ENCODE measurements around the gene MRPL47.
A peak's percentile ranks its signal among the peaks of the same experiment; 100 is the strongest.
"Not testable (repeated sequence)": the region's sequence is repeated elsewhere in the genome, so short reads cannot be mapped to it uniquely, and the experiment has no call there.

Gene MRPL47

DNA sequence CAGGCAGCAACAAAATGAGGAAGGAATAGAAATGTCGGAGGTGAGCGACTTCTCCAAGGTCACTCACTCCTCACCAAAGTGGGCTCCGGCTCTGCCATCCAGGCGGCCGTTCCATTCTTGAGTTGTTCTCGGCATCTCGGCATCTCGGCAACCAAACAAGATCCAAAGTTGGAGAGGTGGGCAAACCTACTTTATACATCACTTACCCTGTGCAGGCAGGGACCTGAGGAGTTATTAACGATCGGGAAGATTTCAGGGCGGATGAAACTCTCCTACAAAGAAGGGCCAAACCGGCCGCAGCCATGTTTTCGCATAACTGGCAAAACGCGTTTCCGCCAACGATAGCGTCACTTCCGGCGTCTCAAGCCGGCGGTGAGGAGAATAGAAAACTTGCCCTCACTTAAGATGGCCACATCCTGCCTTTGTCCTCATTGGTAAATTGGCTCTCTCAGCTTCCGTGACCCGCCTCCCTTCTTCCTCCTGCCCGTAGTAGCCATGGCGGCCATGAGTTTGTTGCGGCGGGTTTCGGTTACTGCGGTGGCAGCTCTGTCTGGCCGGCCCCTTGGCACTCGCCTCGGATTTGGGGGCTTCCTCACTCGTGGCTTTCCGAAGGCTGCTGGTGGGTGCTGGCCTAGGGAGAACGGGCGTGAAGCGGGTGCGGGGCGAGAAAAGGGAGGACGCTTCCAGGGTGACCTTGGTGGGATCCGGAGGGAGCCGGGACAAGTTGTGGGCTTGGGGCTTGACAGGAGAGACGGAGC, at the start of gene MRPL47, which contains the start of gene NDUFB5:
TSS of gene MRPL47 (minus strand) at position 318 of the 758 bp plus-strand sequence. CDS start at position 304, 14 bp downstream.
TSS of gene NDUFB5 (plus strand) at position 474 of the 758 bp plus-strand sequence. CDS start at position 496, 22 bp downstream.
- DNase-seq: peak; percentile 92

DNA sequence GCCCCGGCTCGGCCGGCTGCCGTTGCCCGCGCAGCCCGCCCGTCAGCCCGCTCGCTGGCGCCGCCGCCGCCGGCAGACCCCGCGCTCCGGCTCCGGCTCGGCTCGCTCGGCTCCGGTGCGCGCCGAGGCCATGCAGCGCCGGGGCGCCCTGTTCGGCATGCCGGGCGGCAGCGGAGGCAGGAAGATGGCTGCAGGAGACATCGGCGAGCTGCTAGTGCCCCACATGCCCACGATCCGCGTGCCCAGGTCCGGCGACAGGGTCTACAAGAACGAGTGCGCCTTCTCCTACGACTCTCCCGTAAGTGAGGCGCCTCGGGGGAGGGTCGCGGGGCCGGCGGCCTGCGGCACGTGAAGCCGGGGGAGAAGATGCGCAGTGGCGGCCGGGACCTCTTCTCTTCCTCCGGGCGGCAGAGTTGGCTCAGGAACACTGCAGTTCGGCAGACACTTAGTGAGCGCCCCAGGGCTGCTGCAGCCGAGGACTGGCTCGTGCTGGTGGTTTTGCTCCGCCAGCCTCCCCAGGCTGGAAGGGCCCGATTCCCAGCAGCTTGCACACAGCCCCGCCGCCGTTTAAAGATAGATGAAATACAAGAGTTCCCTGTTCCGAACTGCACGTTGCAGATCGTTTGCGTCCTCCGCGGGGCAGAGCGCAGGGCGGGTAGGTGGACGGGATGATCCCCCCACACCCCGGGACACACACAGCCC, 48.8 kb upstream of the MRPL47 start:
- peak; percentile 76 to 81 for DNase-seq

DNA sequence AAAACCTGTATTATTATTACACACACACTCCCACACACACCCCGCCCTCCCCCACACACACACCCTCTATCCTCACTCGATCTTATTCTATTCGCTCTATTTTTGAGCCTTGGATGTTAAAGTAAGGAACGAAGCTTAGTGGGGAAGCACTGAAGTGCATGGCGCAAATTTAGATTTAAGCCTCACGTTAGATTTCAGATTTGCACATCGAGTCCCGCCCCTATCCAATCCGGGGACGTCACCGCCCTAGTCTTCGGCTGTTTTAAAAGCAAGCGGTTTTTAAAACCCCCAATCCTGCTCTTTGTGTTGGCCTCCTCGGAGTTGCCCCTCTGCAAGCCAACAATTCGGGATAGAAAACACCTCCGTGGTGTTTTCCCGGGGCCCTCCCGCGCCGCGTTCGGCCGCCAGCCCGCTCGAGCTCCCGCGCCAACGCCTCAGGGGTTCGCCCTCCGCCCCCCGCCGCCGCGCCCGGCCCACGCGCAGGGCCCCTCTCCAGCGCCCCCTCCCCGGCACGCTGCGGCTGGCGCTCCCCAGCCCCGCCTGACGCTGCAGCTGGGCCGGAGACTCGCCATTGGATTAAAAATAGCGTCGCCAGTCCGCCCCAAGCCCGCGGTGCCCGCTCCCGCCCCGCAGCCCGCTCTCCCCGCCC, 48.1 kb upstream of the MRPL47 start, which contains the start of gene USP13:
TSS of gene USP13 (plus strand) at position 594 of the 649 bp plus-strand sequence. CDS start 186 bp downstream, outside the sequence.
- peak; percentile 69 to 72 for DNase-seq

DNA sequence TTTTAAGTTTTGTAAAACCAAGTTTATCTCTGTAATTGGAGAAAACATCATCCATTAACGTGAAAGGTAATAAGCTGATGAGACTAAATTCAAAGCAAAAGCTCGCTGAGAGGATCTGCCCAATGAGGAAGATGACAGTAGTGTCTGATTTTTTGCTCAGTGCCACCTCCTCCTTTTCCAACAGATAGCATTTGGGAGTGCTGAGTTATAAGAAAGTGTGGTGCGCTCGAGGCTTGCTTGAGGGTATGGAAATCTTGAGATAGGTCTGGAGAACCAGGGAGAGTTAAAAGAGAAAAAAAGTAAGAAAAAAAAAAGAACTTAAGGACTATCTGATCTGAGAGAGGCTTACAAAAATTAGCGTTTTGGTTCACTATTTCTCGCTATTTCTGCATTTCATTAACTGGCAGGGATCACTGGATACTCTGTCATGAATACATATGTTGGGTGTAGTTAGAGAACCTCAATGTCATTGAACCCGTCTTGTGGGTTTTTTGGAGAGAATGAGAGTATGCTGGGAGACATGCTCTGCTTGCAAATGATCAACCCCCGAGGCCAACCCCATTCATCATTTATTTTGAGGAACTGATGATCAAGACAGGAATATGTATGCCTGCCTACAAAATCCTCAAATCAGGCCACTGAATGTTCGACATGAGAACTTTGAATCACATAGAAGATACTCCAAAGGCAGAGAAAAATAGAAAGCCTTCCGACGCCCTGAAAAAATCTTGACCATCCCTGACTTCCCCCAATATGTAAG, 47.4 kb upstream of the MRPL47 start:
- no peak for DNase-seq

DNA sequence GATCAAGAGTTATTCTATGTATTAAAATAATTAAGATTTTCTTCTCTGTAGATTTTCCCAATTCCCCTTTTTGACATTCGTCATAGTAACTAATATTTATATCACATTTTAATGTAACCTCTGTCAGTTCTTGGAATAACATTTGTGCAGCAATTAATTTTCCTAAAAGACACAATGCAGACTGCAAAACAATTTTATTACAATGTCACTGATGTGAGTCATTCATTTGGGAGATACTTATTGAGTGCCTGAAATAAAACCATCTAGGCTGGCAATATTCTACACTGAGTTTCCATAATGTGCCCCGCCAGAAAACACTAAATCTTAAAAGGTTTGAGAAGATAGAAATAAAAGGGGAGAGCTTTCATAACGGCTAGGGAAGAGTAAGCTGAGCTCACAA, 41.7 kb upstream of the MRPL47 start:
- no peak for DNase-seq

DNA sequence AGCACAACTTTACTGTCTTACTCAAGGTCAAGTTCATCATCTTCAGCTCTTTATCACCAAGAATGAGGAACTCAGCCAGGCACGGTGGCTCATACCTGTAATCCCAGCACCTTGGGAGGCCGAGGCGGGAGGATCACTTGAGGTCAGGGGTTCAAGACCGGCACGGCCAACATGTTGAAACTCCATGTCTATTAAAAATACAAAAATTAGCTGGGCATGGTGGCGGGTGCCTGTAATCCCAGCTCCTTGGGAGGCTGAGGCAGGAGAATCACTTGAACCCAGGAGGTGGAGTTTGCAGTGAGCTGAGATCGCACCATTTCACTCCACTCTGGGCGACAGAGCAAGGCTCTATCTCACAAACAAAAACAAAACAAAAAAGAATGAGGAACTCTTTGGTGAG, 39.4 kb upstream of the MRPL47 start:
- not testable (repeated sequence) for DNase-seq

DNA sequence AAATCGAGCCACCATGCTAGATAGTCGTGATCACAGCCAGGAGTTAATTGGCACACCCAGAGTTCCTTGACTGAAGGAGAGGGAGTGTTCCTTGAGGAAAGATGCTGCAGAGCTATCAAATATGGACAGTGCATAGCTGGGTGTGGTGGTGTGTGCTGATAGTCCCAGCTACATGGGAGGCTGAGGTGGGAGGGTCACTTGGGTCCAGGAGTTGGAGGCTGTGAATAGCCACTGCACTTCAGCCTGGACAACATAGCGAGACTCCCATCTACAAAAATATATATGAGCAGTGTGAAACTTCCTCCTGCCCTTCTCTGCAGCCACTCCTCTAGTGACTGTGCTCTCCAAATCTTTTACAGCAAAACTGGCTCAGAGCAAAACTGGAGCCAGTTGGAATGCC, 38.4 kb upstream of the MRPL47 start:
- no peak for DNase-seq

DNA sequence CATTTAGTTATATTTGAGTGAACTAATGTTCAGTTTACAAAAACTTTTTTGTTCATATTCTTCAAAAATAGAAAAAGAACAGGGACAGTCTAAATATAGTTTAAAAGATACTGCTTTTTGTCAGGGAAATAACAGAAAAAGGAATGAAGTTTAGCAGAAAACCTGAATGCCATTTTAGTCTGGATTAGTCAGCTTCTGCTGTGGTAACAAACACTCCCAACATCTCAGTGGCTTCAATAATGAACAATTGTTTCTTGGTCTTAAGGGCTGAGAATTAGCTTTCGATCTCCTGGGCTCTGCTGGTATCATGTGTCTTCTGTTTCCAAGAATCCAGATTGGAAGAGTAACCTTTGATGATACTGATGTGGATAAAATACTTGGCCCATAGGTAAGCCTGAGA, 36.0 kb upstream of the MRPL47 start:
- DNase-seq: no peak

DNA sequence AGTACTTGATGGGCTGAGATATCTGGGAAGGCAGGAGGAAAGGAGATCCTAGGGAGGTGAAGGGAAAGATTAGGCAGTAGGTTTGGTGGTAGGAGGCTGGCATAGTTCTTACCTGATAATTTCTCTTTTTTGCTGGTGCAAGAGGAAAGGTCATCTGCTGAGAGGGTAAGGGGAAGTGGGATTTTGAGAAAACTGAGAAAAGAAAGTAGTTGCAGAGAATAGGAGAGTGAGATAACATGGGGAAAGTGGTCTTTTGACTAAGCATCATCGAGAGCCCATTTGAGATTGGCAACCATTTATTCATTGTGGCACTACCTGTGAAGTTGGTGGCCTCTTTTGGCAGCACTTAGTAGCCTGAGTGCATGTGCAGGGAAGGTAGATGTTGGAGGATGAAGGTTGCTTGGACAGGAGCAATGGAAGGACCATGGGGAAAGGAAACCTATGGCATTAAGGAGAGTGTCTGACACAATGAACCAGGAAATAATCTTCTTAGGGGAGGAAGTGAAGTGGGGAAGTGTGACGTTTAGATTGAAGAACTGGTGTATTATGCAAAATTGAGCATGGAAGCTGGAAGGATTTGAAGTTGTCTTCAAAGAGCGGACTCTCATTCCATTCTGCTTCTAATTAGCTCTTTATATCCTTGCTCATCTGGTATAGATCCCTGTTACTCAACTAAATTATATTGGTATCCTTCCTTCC, 26.5 kb upstream of the MRPL47 start:
- no peak for DNase-seq

DNA sequence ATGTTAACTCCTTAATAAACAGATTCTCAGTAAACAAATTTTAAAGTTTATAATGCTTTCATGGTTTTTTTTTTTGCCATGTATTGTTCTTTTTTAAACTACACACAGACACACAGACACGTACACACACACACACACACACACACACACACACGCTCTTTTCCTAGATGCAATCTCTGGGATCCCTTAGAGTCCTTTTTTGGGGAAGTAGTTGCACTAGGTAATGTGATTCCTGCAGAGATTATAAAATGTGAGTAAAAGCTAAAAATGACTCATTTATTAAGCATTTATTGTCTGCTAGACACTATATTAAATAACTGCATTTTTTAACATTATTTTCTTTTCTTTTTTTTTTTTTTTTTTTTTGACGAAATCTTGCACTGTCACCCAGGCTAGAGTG, 20.0 kb upstream of the MRPL47 start:
- no peak for DNase-seq

DNA sequence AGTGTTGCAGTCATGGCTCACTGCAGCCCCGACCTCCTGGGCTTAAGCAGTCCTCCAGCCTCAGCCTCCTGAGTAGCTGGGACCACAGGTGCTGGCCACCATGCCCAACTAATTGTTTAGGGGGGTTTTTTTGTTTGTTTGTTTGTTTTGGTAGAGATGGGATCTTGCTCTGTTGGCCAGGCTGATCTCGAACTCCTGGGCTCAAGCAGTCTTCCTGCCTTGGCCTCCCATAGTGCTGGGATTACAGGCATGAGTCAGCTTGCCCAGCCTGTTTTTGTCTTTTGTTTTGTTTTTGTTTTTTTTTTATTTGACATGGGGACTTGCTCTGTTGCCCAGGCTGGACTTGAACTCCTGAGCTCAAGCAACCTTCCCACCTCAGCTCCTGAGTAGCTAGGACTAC, 17.6 kb upstream of the MRPL47 start:
- no peak for DNase-seq

DNA sequence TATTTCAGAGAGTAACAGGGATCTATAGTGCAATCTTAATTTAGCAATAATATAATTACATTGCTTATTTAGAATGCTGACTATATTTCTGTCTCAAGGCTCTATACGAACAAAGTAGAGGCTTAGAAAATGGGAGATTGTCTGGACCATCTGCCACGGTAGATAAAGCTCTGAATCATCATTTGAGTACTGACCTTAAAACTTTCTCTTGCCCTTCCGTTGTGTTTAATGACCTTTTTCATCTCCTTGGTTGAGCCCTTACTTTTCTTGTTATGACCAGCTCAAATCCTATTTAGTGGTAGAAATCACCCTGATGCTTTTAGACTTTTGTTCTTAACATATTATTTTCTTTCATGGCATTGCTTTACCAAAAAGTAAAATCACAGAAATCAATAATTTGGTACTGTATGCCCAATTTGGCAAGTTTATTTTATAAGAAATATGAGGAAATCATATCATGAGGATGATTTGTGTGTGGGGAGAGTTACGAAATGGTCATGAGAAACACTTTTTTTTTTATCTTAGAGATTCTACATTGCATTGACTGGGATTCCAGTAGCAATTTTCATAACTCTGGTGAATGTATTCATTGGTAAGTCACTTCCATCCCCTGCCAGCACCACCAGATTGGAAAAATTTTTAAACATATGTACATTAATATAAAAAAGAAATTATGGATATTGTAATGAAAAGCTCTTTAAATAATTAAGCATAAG, 11.2 kb upstream of the MRPL47 start:
- DNase-seq: no peak

DNA sequence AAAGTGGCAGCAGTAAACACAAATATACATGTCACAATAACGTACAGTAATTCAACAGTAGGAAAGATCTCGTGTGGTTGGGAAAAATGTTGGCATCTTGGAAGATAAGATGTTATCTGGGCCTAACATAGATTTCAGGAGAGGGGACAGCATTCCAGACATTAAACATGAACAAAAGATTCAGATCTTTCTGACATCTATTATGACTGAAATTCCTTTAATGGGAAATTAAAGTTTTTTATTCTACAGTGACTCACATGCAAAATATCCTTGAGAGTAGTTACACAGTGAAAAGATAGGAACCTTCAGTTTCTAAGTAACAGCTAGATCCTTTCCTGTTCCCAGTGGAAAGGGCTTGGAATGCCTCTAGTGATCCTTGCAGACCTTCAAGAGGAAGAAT, 9.4 kb upstream of the MRPL47 start:
- no peak for DNase-seq

DNA sequence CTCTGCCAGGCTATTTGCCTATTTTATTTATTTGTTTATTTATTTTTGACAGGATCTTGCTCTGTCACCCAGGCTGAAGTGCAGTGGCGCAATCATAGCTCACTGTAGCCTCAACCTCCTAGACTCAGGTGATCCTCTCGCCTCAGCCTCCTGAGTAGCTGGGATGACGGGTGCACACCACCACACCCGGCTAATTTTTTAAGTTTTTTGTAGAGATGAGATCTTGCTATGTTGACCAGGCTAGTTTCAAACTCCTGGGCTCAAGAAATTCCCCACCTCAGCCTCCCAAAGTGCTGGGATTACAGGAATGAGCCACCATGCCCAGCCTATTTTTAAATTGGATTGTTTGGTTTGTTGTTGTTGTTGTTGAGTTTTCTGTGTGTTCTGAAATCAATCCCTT, 5.6 kb upstream of the MRPL47 start:
- DNase-seq: no peak

DNA sequence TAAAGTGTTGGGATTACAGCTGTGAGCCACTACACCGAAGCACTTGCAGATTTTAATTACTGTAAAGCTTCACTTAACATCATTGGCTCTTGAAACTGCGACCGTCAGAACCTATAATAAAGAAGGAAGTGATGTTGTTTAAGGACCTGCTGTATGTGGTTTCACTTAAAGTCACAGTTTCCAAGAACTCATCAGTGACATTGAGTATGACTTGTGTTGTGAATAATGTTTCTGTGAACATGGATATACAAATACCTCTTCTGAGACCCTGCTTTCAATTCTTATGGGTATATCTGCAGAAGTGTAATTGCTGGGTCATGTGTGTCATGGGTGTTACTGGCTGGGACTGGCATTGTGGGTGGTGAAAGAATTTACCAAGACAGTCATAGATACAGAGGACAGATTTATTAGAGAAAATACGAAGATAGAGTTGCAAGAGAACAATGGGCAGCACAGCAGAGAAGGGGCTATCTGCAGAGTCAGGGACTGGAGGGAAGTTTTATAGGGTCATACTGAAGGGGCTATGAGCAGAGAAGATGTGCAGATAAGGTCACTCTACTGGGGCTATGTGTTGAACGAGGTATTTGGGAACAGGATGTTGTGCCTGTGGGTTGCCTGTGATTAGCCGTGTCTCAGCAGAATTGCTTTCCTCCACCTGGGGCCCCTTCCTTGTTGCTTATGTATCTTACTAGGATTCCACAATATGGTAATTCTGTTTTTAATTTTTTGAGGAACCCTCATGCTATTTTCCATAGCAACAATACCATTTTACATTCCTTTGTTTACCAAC, 4.7 kb upstream of the MRPL47 start:
- DNase-seq: peak; percentile 35 to 36

DNA sequence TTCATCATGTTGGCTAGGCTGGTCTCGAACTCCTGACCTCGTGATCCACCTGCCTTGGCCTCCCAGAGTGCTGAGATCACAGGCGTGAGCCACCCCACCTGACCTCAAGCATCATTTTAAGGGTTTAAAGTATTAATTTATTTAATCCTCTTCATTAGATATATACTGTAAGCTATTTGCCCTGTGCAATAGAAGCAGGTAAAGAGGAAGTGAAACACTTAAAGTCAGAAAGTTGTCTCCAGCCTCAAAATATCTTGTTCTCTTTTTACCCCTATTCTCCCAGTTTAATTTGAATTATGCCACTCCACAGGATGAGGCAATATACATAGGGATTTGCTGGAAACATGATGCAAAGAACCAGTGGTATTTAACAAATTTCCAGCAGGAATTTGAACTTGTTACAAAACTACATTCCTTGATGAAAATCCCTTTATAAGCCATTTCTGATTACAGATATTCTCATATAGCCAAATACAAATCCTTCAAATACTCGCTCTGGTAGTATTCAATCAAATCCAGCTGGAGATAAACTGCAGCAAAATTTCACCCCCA, 2.2 kb upstream of the MRPL47 start:
- no peak for DNase-seq

DNA sequence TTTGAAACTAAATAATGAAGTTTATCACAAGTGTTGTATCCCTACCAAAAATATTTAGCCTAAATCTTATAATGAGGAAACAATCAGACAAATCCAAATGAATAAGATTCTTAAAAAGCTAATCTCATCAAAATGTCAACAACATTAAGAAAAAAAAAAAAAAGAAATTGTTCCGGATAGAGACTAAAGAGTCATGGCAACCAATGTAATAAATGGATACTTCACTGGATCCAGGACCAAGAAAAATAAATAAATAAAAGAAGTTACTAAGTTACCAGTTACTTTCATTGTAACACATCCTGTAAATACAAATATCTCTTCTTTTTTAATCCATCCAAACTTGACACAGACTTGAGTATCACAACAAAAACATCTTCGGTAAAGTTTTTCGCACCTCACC, 607 bp downstream of the MRPL47 start:
- DNase-seq: no peak

DNA sequence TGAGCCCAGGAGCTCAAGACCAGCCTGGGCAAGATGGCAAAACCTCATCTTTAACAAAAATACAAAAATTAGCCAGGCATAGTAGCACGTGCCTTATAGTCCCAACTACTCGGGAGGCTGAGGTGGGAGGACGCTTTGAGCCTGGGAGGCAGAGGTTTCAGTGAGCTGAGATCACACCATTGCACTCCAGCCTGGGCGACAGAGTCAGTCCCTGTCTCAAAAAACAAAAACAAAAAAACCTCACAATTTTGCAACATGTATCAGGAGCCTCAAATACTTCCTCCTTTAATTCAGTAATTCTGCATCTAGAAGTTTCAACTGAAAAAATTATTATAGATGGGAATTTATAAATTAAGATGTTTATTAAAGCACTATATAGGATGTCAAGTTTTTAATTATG, 1.1 kb downstream of the MRPL47 start:
- DNase-seq: no peak

DNA sequence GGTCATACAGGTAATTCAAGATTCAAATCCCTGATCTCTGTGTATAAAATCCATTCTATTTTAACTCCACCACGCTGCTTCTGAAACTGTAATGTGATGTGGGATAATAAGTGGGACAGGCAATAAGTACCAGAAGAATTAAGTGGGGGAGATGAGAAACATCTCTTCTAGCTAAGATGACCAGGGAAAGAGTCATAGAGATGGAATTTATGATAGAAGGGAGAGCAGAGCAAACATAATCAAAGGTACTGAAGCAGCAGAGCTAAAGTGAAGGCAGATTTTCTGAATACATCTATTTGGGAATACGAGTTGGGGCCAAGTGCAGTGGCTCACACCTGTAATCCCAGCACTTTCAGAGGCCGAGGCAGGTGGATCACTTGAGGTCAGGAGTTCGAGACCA, 4.9 kb downstream of the MRPL47 start:
- DNase-seq: no peak

DNA sequence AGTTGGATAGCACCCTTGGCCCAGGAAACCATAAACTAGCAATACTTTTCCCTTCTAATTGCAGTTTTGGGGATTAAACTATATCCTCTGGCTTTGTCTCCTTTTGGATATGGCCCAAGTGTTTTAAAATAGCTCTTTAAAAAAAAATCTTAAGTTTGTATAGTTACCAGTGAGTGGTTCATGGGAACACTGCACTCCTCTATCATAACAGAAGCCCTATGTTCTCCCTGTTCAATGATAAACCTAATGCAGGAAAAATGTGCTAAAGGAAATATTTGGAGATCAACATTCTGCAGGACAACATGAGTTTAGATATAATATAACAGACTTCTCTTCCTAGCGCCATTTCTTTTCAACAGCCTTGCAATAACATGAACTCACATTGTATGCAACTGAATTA, 13.1 kb downstream of the MRPL47 start:
- no peak for DNase-seq

Data from activated T-cell treated with anti-CD3 and anti-CD28 coated beads, Interleukin-2, amount 50 U/mL, for 48 hours (primary cell).